Fibroblast of lung (primary cell): Measurements from ENCODE around the gene SBNO2. TPM values are rescaled to one million over a fixed set of nuclear protein-coding genes. Genes with fewer than 3 reads are reported as not detected.

Experiments used
- DNase-seq, 2 donors: peaks; one replicate each; pipeline versions ENCODE4 v3.0.0 to v3.0.0-alpha.2; 2010; ENCODE audit warnings: low read depth in 2 of 2
- H2AFZ ChIP-seq: 2 replicates; pipeline ENCODE4 v1.5.1; 2012; ENCODE audit warnings: low read length, control low read depth, inconsistent platforms
- H3K27ac ChIP-seq: 2 replicates; pipeline ENCODE4 v1.5.1; 2011; ENCODE audit warnings: low read length, control low read depth; ENCODE audit not compliant: insufficient read depth
- H3K27me3 ChIP-seq: 2 replicates; pipeline ENCODE4 v1.5.1; 2011; ENCODE audit warnings: mild to moderate bottlenecking, low read length; ENCODE audit not compliant: control insufficient read depth, insufficient read depth
- H3K36me3 ChIP-seq: 2 replicates; pipeline ENCODE4 v1.5.1; 2011; ENCODE audit warnings: low read length; ENCODE audit not compliant: control insufficient read depth, insufficient read depth
- H3K4me1 ChIP-seq: 2 replicates; pipeline ENCODE4 v1.5.1; 2011; ENCODE audit warnings: low read length; ENCODE audit not compliant: control insufficient read depth, insufficient read depth; ENCODE audit errors: extremely low read depth
- H3K4me2 ChIP-seq: 2 replicates; pipeline ENCODE4 v1.5.1; 2011; ENCODE audit warnings: low read length, control low read depth; ENCODE audit not compliant: insufficient read depth; ENCODE audit errors: extremely low read depth
- H3K4me3 ChIP-seq, 4 experiments: fragments of 200-600 bp in 1 of 4; sonication (generic) in 1 of 4; replicated peaks in 1 of 4; 2 replicates each; pipeline ENCODE4 v1.5.1; 2011 to 2016; ENCODE audit warnings: low read length in 4 of 4, low read depth in 3 of 4, mild to moderate bottlenecking in 3 of 4, control low read depth in 2 of 4, inconsistent platforms in 1 of 4, mixed read lengths in 1 of 4; ENCODE audit not compliant: insufficient read depth in 1 of 4; ENCODE audit errors: control extremely low read depth in 1 of 4
- H3K79me2 ChIP-seq: 2 replicates; pipeline ENCODE4 v1.5.1; 2012; ENCODE audit warnings: mild to moderate bottlenecking, low read length, inconsistent platforms; ENCODE audit not compliant: control insufficient read depth, insufficient read depth
- H3K9ac ChIP-seq: 2 replicates; pipeline ENCODE4 v1.5.1; 2011; ENCODE audit warnings: mild to moderate bottlenecking, low read length, control low read depth; ENCODE audit not compliant: insufficient read depth
- H3K9me3 ChIP-seq: 2 replicates; pipeline ENCODE4 v1.5.1; 2012; ENCODE audit warnings: low read depth, low read length; ENCODE audit not compliant: control insufficient read depth, insufficient read depth
- H4K20me1 ChIP-seq: 2 replicates; pipeline ENCODE4 v1.5.1; 2011; ENCODE audit warnings: low read length; ENCODE audit not compliant: control insufficient read depth, insufficient read depth; ENCODE audit errors: extremely low read depth
- EZH2 ChIP-seq: IDR thresholded peaks from 2 replicates; pipeline ENCODE4 v1.5.1; 2012; ENCODE audit warnings: low read length, control low read depth, mild to moderate bottlenecking; ENCODE audit errors: missing control alignments
- polyA plus RNA-seq, 2 donors: library from polyadenylated mRNA; depleted of rRNA in 1 of 2; stranded (reverse) in 1 of 2; unstranded in 1 of 2; fragments of >200 nt; gene quantifications; 2 replicates each; pipeline ENCODE4 v1.2.1, GENCODE V29; 2011 to 2012; ENCODE audit warnings: missing spikeins in 1 of 2
- total RNA-seq: library from RNA; depleted of rRNA; stranded (reverse); fragments of >200 nt; gene quantifications from 2 replicates; pipeline ENCODE4 v1.2.1, GENCODE V29; 2014
- TF ChIP-seq, protein P1 (sequence below), 2 donors: IDR thresholded peaks in 1 of 2; conservative IDR thresholded peaks in 1 of 2; 1 replicate in 1 of 2; 2 replicates in 1 of 2; pipeline ENCODE4 v1.5.1; 2011 to 2012; ENCODE audit warnings: low read length in 2 of 2, control low read depth in 1 of 2, inconsistent platforms in 1 of 2, low read depth in 1 of 2, mild to moderate bottlenecking in 1 of 2

Gene SBNO2
- total and polyA plus RNA-seq, 2 donors (not counting 1 experiment from before 2014, with no cell fraction given) = 12.6 to 55.8 TPM

DNA sequence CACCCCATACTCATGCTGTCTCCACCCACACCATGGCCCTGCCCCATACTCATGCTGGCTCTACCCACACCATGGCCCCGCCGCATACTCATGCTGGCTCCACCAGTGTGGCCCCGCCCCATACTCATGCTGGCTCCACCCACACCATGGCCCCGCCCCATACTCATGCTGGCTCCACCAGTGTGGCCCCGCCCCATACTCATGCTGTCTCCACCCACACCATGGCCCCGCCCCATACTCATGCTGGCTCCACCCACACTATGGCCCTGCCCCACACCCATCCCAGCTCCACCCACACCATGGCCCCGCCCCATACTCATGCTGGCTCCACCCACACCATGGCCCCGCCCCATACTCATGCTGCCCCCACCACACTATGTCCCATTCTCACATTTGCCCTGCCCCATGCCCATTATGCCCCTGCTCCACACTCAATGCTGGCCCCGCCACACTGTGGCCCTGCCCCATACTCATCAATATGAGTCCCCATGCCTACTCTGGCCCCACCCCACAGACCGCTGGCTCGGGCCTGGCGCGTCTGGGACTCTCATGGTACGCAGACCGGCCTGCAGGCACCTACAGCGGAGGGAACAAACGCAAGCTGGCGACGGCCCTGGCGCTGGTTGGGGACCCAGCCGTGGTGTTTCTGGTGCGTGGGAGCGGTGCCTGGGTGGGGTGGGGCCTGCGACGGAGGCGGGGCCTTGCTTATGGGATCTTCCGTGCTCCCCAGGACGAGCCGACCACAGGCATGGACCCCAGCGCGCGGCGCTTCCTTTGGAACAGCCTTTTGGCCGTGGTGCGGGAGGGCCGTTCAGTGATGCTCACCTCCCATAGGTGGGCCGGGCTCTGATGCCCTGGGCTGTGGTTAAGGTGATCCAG, 110.8 kb downstream of the SBNO2 start:
- no peak overlapping the region for H3K27ac ChIP-seq
- H3K4me3 ChIP-seq = no peak overlapping the region
- H3K4me1 ChIP-seq = no peaks in the 10 kb centered on the region
- H3K9me3 ChIP-seq = no peaks in the 10 kb centered on the region
- no peak for TF ChIP-seq EZH2
- TF ChIP-seq, protein P1, sequence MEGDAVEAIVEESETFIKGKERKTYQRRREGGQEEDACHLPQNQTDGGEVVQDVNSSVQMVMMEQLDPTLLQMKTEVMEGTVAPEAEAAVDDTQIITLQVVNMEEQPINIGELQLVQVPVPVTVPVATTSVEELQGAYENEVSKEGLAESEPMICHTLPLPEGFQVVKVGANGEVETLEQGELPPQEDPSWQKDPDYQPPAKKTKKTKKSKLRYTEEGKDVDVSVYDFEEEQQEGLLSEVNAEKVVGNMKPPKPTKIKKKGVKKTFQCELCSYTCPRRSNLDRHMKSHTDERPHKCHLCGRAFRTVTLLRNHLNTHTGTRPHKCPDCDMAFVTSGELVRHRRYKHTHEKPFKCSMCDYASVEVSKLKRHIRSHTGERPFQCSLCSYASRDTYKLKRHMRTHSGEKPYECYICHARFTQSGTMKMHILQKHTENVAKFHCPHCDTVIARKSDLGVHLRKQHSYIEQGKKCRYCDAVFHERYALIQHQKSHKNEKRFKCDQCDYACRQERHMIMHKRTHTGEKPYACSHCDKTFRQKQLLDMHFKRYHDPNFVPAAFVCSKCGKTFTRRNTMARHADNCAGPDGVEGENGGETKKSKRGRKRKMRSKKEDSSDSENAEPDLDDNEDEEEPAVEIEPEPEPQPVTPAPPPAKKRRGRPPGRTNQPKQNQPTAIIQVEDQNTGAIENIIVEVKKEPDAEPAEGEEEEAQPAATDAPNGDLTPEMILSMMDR (conservative IDR thresholded peaks at IDR 0.05 in 1 of 2, IDR thresholded peaks at IDR 0.05 in 1 of 2; ENCODE audit: low read depth in 1 of 2, low read length in 2 of 2) = no peak
- no peak for DNase-seq
- H3K36me3 ChIP-seq = no peaks in the 10 kb centered on the region
- H3K9ac ChIP-seq = no peak overlapping the region
- H2AFZ ChIP-seq = no peak overlapping the region
- peaks cover 2% of the 10 kb centered on the region for H3K27me3 ChIP-seq
- H3K4me2 ChIP-seq = no peak overlapping the region
- no peaks in the 10 kb centered on the region for H3K79me2 ChIP-seq
- no peaks in the 10 kb centered on the region for H4K20me1 ChIP-seq

DNA sequence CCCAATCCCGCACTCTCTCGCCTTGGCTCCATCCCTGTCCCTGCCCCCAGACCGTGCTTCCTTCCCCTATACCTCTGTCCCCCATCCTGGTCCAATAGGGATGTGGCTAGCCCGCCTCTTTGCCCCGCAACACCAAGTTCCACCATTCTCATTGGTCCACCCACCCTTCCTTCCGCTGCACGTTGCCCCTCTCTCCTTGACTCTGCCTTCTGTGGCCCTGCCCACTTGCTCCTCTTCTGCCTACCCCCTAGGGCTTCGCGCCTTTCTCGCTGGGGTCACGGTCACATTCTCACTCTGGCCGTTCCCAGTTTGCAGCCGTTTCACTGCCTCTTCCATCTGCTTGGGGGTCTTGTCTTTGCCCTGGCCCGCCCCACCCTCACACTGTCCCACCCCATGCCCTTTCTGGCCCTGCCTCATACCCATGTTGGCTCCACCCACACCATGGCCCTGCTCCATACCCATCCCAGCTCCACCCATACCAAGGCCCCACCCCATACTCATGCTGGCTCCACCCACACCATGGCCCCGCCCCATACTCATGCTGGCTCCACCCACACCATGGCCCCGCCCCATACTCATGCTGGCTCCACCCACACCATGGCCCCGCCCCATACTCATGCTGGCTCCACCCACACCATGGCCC, 111.6 kb downstream of the SBNO2 start:
- no peaks in the 10 kb centered on the region for H3K9me3 ChIP-seq
- H2AFZ ChIP-seq = no peak overlapping the region
- no peaks in the 10 kb centered on the region for H3K4me1 ChIP-seq
- DNase-seq = no peak
- TF ChIP-seq EZH2 = no peak
- TF ChIP-seq, protein P1 (conservative IDR thresholded peaks at IDR 0.05 in 1 of 2, IDR thresholded peaks at IDR 0.05 in 1 of 2; ENCODE audit: low read depth in 1 of 2, low read length in 2 of 2) = no peak
- no peaks in the 10 kb centered on the region for H3K79me2 ChIP-seq
- no peaks in the 10 kb centered on the region for H4K20me1 ChIP-seq
- H3K4me3 ChIP-seq = no peak overlapping the region
- H3K27me3 ChIP-seq = no peaks in the 10 kb centered on the region
- H3K9ac ChIP-seq = no peak overlapping the region
- H3K36me3 ChIP-seq = no peaks in the 10 kb centered on the region
- H3K4me2 ChIP-seq = no peak overlapping the region
- H3K27ac ChIP-seq = no peak overlapping the region

DNA sequence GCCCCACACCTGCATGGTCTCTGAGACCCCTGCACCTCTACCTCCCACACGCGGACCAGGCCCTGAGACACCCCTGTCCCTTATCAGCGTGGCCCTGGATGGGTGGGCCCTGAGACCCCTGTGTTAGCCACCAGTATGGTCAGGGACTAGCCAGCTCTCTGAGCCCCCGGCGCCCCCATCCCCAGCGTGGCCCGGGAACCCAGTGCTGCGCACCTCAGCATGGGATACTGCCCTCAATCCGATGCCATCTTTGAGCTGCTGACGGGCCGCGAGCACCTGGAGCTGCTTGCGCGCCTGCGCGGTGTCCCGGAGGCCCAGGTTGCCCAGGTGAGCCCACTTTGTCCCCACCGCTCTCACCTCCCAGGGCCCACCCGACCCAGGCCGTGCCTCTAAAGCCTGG, 112.1 kb downstream of the SBNO2 start:
- H2AFZ ChIP-seq = no peak overlapping the region
- H3K79me2 ChIP-seq = no peaks in the 10 kb centered on the region
- H3K4me1 ChIP-seq = no peaks in the 10 kb centered on the region
- H3K9me3 ChIP-seq = peaks cover 3% of the 10 kb centered on the region
- H4K20me1 ChIP-seq = no peaks in the 10 kb centered on the region
- no peak overlapping the region for H3K9ac ChIP-seq
- H3K4me2 ChIP-seq = no peak overlapping the region
- no peak overlapping the region for H3K4me3 ChIP-seq
- no peak overlapping the region for H3K27ac ChIP-seq
- DNase-seq = no peak
- no peaks in the 10 kb centered on the region for H3K27me3 ChIP-seq
- no peak for TF ChIP-seq EZH2
- TF ChIP-seq, protein P1 (conservative IDR thresholded peaks at IDR 0.05 in 1 of 2, IDR thresholded peaks at IDR 0.05 in 1 of 2; ENCODE audit: low read depth in 1 of 2, low read length in 2 of 2) = no peak
- no peaks in the 10 kb centered on the region for H3K36me3 ChIP-seq
